HFFc6 (cell line): Measurements from ENCODE around the gene ZBED2. TPM values are rescaled to one million over a fixed set of nuclear protein-coding genes. Genes with fewer than 3 reads are reported as not detected.

Source experiments
- DNase-seq: peaks from one replicate; pipeline ENCODE4 v3.0.0-alpha.2; 2018
- H3K27ac Mint-ChIP-seq: 2 replicates; pipeline ENCODE4 v1.8.0; 2020; ENCODE audit warnings: mild to moderate bottlenecking, mixed read lengths
- H3K27me3 Mint-ChIP-seq: 2 replicates; pipeline ENCODE4 v1.8.0; 2021; ENCODE audit warnings: mild to moderate bottlenecking, moderate library complexity, mixed read lengths; ENCODE audit not compliant: insufficient read depth
- H3K36me3 Mint-ChIP-seq: 2 replicates; pipeline ENCODE4 v1.8.0; 2021; ENCODE audit warnings: low read depth, mixed read lengths
- H3K4me1 Mint-ChIP-seq: 2 replicates; pipeline ENCODE4 v1.8.0; 2020; ENCODE audit warnings: low read depth, mixed read lengths
- H3K4me3 Mint-ChIP-seq: 2 replicates; pipeline ENCODE4 v1.8.0; 2020; ENCODE audit warnings: mild to moderate bottlenecking, moderate library complexity, mixed read lengths
- H3K9me3 Mint-ChIP-seq: 2 replicates; pipeline ENCODE4 v1.8.0; 2020; ENCODE audit warnings: mild to moderate bottlenecking, mixed read lengths
- CTCF ChIP-seq: fragments of 200-600 bp; sonication (generic); IDR thresholded peaks from 2 replicates; pipeline ENCODE4 v1.5.0; 2021; ENCODE audit warnings: antibody characterized with exemption, mild to moderate bottlenecking
- total RNA-seq, 6 experiments: library from RNA; stranded (reverse); fragmentation: NEBNext Ultra II Directional; extraction: Animal tissue kit (Norgen Biotek cat#: 25700); gene quantifications; 2 replicates in 1 of 6; 3 replicates in 5 of 6; pipeline ENCODE4 v1.2.3, GENCODE V29; 2021

The ZBED2 gene
- total RNA-seq, 6 experiments from 2014 or later, result 0.07 to 0.32 (median 0.20) TPM

DNA sequence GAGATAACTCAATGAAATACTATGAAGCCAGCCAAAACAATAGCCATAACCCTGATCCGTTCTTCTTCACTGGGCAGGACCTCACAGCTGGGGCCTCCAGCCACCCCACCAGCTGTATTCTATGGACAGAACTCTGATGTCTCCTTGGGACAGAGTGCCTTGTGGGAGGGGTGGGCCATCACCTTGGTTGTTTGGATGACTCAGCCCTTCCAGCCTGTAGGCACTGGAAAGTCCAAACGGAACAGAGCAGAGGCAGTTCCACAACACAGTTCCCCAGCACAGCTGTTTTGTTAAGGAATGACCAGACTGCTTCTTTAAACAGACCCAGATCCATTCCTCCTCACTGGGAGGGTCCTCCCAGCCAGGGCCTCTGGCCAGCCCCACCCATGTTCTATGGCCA is 31.9 kb upstream of the ZBED2 start:
- H3K4me3 Mint-ChIP-seq, result no peak overlapping the region
- peaks cover 23% of the 10 kb centered on the region for H3K9me3 Mint-ChIP-seq
- peaks cover 61% of the 10 kb centered on the region for H3K4me1 Mint-ChIP-seq
- peaks cover 18% of the 10 kb centered on the region for H3K36me3 Mint-ChIP-seq
- no peak for DNase-seq
- no peak for TF ChIP-seq CTCF
- no peak overlapping the region for H3K27ac Mint-ChIP-seq
- no peaks in the 10 kb centered on the region; the same call in 1 of the 2 replicates for H3K27me3 Mint-ChIP-seq

GRCh38 chr3:111621535-111621934 is 26.4 kb upstream of the ZBED2 start:
- Mint-ChIP-seq H3K27me3 (no peaks in the 10 kb centered on the region; the same call in 1 of the 2 replicates), H3K36me3 (no peaks in the 10 kb centered on the region), H3K4me1 (peaks cover 10% of the 10 kb centered on the region), H3K27ac (no peak overlapping the region), H3K4me3 (no peak overlapping the region), H3K9me3 (no peaks in the 10 kb centered on the region)
- TF ChIP-seq CTCF, result peak; percentile 66
- no peak for DNase-seq

- no peaks in the 10 kb centered on the region; the same call in 1 of the 2 replicates for H3K27me3 Mint-ChIP-seq
- peaks cover 25% of the 10 kb centered on the region for H3K4me1 Mint-ChIP-seq
- TF ChIP-seq CTCF, result no peak
- DNase-seq, result no peak
- H3K4me3 Mint-ChIP-seq, result no peak overlapping the region
- no peak overlapping the region for H3K27ac Mint-ChIP-seq
- no peaks in the 10 kb centered on the region for H3K36me3 Mint-ChIP-seq
- no peaks in the 10 kb centered on the region for H3K9me3 Mint-ChIP-seq
Observed at GRCh38 chr3:111619833-111620232, 24.7 kb upstream of the ZBED2 start.

GRCh38 chr3:111618945-111619344 is 23.8 kb upstream of the ZBED2 start:
- no peaks in the 10 kb centered on the region for H3K36me3 Mint-ChIP-seq
- H3K4me1 Mint-ChIP-seq, result peaks cover 19% of the 10 kb centered on the region
- no peaks in the 10 kb centered on the region for H3K27me3 Mint-ChIP-seq
- H3K9me3 Mint-ChIP-seq, result no peaks in the 10 kb centered on the region
- DNase-seq, result no peak
- no peak overlapping the region for H3K27ac Mint-ChIP-seq
- no peak for TF ChIP-seq CTCF
- no peak overlapping the region for H3K4me3 Mint-ChIP-seq

DNA sequence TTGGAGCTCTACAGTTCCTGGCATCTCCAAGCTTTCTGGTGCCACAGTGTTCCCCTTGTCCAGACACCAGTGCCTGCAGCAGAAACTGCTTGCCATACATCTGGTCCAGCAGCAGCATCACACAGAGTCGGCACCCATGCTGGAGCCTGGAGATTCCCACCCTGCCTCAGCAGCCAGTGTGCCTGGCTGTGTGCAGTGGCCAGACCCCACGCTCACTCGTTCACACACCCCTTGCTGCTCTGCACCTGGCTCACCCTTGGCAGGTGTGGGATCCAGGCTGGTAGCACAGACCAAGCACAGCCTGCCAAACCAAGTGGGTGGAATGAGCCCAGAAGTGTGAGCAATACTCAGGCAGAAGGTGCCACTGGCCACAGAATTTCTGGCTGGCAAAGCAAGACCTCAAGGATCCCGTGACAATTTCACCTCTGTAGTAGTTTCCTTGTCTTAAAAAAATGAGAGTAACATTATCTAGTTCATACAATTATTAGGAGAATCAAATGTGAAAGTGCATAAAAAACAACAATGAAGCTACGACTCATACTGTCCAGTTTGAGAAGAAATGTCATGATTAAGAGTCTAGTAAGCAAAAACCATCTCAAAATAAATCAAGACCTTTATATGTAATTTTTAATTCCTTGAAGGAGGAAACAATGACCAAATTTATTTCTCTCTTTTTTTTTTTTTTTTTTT is 22.9 kb upstream of the ZBED2 start:
- no peak overlapping the region for H3K27ac Mint-ChIP-seq
- H3K27me3 Mint-ChIP-seq, result no peaks in the 10 kb centered on the region
- TF ChIP-seq CTCF, result no peak
- DNase-seq, result no peak
- no peaks in the 10 kb centered on the region for H3K9me3 Mint-ChIP-seq
- peaks cover 19% of the 10 kb centered on the region for H3K4me1 Mint-ChIP-seq
- no peak overlapping the region for H3K4me3 Mint-ChIP-seq
- H3K36me3 Mint-ChIP-seq, result no peaks in the 10 kb centered on the region
